Fibroblast of villous mesenchyme (primary cell): ENCODE measurements around the gene CCL11. TPM values are rescaled to one million over a fixed set of nuclear protein-coding genes. Genes with fewer than 3 reads are reported as not detected.
A peak's percentile ranks its signal among the peaks of the same experiment; 100 is the strongest.

Experiments
- DNase-seq: peaks from one replicate; pipeline ENCODE4 v3.0.0-alpha.2; 2010; ENCODE audit warnings: low read depth
- H3K4me3 ChIP-seq: 2 replicates; pipeline ENCODE4 v1.5.1; 2011; ENCODE audit warnings: low read depth, mild to moderate bottlenecking, low read length
- CTCF ChIP-seq: IDR thresholded peaks from 2 replicates; pipeline ENCODE4 v1.5.1; 2012; ENCODE audit warnings: low read depth, mild to moderate bottlenecking, low read length; ENCODE audit not compliant: insufficient read depth
- total RNA-seq: library from RNA; depleted of rRNA; stranded (reverse); fragments of >200 nt; gene quantifications from 2 replicates; pipeline ENCODE4 v1.2.3, GENCODE V29; 2012

Gene CCL11
- total RNA-seq, 1 donor, result not detected

- no peak for TF ChIP-seq CTCF
- DNase-seq, result peak; percentile 37
- no peak within 1 kb of the TSS for H3K4me3 ChIP-seq
Observed at GRCh38 chr17:34269969-34270368, 15.6 kb upstream of the CCL11 start, which contains the start of gene CCL7. Gene CCL7 (plus strand): TSS chr17:34270221. CDS start chr17:34270291, 70 bp downstream.

GRCh38 chr17:34275881-34276280, 9.7 kb upstream of the CCL11 start:
- DNase-seq, result peak; percentile 88
- H3K4me3 ChIP-seq, result no peak overlapping the region
- TF ChIP-seq CTCF, result no peak

- no peak for DNase-seq
- TF ChIP-seq CTCF, result no peak
- H3K4me3 ChIP-seq, result no peak overlapping the region
Observed at GRCh38 chr17:34276826-34277225, 8.7 kb upstream of the CCL11 start.

- TF ChIP-seq CTCF, result no peak
Observed at GRCh38 chr17:34283571-34283970, 2.0 kb upstream of the CCL11 start.

GRCh38 chr17:34287875-34288274, 2.3 kb downstream of the CCL11 start:
- DNase-seq, result no peak
- H3K4me3 ChIP-seq, result no peak overlapping the region
- TF ChIP-seq CTCF, result no peak

More at GRCh38 chr17:34283571-34283970, 2.0 kb upstream of the CCL11 start:
- H3K4me3 ChIP-seq, result no peak overlapping the region
- DNase-seq, result no peak

- no peak overlapping the region for H3K4me3 ChIP-seq
- DNase-seq, result no peak
- no peak for TF ChIP-seq CTCF
Observed at GRCh38 chr17:34290586-34290985, 5.0 kb downstream of the CCL11 start.

GRCh38 chr17:34291721-34292348, 6.3 kb downstream of the CCL11 start:
- DNase-seq, result no peak

More at GRCh38 chr17:34291721-34292348, 6.3 kb downstream of the CCL11 start:
- no peak overlapping the region for H3K4me3 ChIP-seq
- TF ChIP-seq CTCF, result no peak
